Neural cell (in vitro differentiated cells): ENCODE measurements around the gene SLC25A19. TPM values are rescaled to one million over a fixed set of nuclear protein-coding genes. Genes with fewer than 3 reads are reported as not detected.

Source experiments
- H2AFZ ChIP-seq: fragments of 200-600, 300-800 bp; sonication (generic), shearing (Covaris generic); 2 replicates; pipeline ENCODE4 v1.6.0; 2014; ENCODE audit warnings: low read depth, mild to moderate bottlenecking, antibody characterized with exemption, low read length, moderate library complexity
- H3F3A ChIP-seq: fragments of 200-600 bp; shearing (Covaris generic); 2 replicates; pipeline ENCODE4 v1.6.1; 2016; ENCODE audit warnings: mild to moderate bottlenecking, moderate library complexity, mixed read lengths, antibody characterized with exemption, low read length; ENCODE audit not compliant: insufficient read depth, poor library complexity, severe bottlenecking
- H3K27ac ChIP-seq: fragments of 200-600, 300-800 bp; sonication (generic), shearing (Covaris generic); 2 replicates; pipeline ENCODE4 v1.5.1; 2014; ENCODE audit warnings: mild to moderate bottlenecking, low read length, moderate library complexity
- H3K27me3 ChIP-seq: fragments of 300-800, 200-600 bp; sonication (generic), shearing (Covaris generic); 2 replicates; pipeline ENCODE4 v1.6.0; 2014; ENCODE audit warnings: mild to moderate bottlenecking, low read depth, low read length, moderate library complexity; ENCODE audit not compliant: insufficient read depth
- H3K36me3 ChIP-seq: fragments of 300-800, 200-600 bp; sonication (generic), shearing (Covaris generic); 2 replicates; pipeline ENCODE4 v1.5.1; 2014; ENCODE audit warnings: mild to moderate bottlenecking, antibody characterized with exemption, low read length, moderate library complexity; ENCODE audit not compliant: insufficient read depth
- H3K4me2 ChIP-seq: fragments of 300-800, 200-600 bp; sonication (generic), shearing (Covaris generic); 2 replicates; pipeline ENCODE4 v1.6.0; 2014; ENCODE audit warnings: mild to moderate bottlenecking, low read length
- H3K4me3 ChIP-seq: fragments of 300-800, 200-600 bp; sonication (generic), shearing (Covaris generic); 2 replicates; pipeline ENCODE4 v1.5.1; 2014; ENCODE audit warnings: mild to moderate bottlenecking, low read length, moderate library complexity
- H3K79me2 ChIP-seq: fragments of 200-600 bp; shearing (Covaris generic); replicated peaks from 2 replicates; pipeline ENCODE4 v1.6.0; 2014; ENCODE audit warnings: mild to moderate bottlenecking, low read length, moderate library complexity; ENCODE audit not compliant: insufficient read depth
- H3K9ac ChIP-seq: fragments of 300-800, 200-600 bp; sonication (generic), shearing (Covaris generic); 2 replicates; pipeline ENCODE4 v1.6.1; 2016; ENCODE audit warnings: mild to moderate bottlenecking, low read length, mixed read lengths
- H3K9me2 ChIP-seq: fragments of 200-600 bp; shearing (Covaris generic); 2 replicates; pipeline ENCODE4 v1.6.1; 2016; ENCODE audit warnings: mild to moderate bottlenecking, low read length, mixed read lengths; ENCODE audit not compliant: insufficient read depth
- H3K9me3 ChIP-seq: fragments of 200-600, 300-800 bp; sonication (generic), shearing (Covaris generic); 2 replicates; pipeline ENCODE4 v1.6.1; 2016; ENCODE audit warnings: mild to moderate bottlenecking, mixed run types, low read length, moderate library complexity, mixed read lengths
- H4K20me1 ChIP-seq: fragments of 200-600 bp; shearing (Covaris generic); 2 replicates; pipeline ENCODE4 v1.6.1; 2016; ENCODE audit warnings: mild to moderate bottlenecking, mixed run types; ENCODE audit not compliant: insufficient read depth
- CTCF ChIP-seq: fragments of 450-650 bp; IDR thresholded peaks from 2 replicates; pipeline ENCODE4 v1.5.1; 2014; ENCODE audit warnings: antibody characterized with exemption, mild to moderate bottlenecking, moderate library complexity; ENCODE audit not compliant: poor library complexity, severe bottlenecking
- EP300 ChIP-seq: fragments of 450-650 bp; conservative IDR thresholded peaks from 2 replicates; pipeline ENCODE4 v1.6.1; 2014; ENCODE audit warnings: antibody characterized with exemption, mild to moderate bottlenecking, moderate library complexity; ENCODE audit not compliant: poor library complexity, severe bottlenecking
- EZH2 ChIP-seq: fragments of 200-600, 300-800 bp; shearing (Covaris generic), sonication (generic); IDR thresholded peaks from 2 replicates; pipeline ENCODE4 v1.6.1; 2014; ENCODE audit warnings: antibody characterized with exemption, low read length, borderline replicate concordance, mild to moderate bottlenecking; ENCODE audit not compliant: insufficient read depth, poor library complexity, severe bottlenecking
- MXI1 ChIP-seq: fragments of 450-650 bp; conservative IDR thresholded peaks from 2 replicates; pipeline ENCODE4 v1.6.1; 2014; ENCODE audit warnings: antibody characterized with exemption, mild to moderate bottlenecking; ENCODE audit not compliant: poor library complexity, severe bottlenecking
- POLR2AphosphoS5 ChIP-seq: IDR thresholded peaks from 2 replicates; pipeline ENCODE4 v1.6.1; 2012
- RAD21 ChIP-seq: fragments of 450-650 bp; conservative IDR thresholded peaks from 2 replicates; pipeline ENCODE4 v1.6.1; 2014; ENCODE audit warnings: antibody characterized with exemption, mild to moderate bottlenecking, moderate library complexity
- SMC3 ChIP-seq: fragments of 450-650 bp; conservative IDR thresholded peaks from 2 replicates; pipeline ENCODE4 v1.6.1; 2014; ENCODE audit warnings: antibody characterized with exemption, mild to moderate bottlenecking, moderate library complexity; ENCODE audit not compliant: poor library complexity
- TAF1 ChIP-seq: IDR thresholded peaks from 2 replicates; pipeline ENCODE4 v1.6.1; 2012; ENCODE audit warnings: low read depth
- polyA plus RNA-seq: library from polyadenylated mRNA; depleted of rRNA; stranded (reverse); fragments of >200 nt; gene quantifications from 2 replicates; pipeline ENCODE4 v1.2.3, GENCODE V29; 2014
- TF ChIP-seq, protein P1 (sequence below): IDR thresholded peaks from 2 replicates; pipeline ENCODE4 v1.6.1; 2012; ENCODE audit warnings: borderline replicate concordance

SLC25A19 gene
- polyA plus RNA-seq, 1 donor from 2014 or later = 13.8 TPM

DNA sequence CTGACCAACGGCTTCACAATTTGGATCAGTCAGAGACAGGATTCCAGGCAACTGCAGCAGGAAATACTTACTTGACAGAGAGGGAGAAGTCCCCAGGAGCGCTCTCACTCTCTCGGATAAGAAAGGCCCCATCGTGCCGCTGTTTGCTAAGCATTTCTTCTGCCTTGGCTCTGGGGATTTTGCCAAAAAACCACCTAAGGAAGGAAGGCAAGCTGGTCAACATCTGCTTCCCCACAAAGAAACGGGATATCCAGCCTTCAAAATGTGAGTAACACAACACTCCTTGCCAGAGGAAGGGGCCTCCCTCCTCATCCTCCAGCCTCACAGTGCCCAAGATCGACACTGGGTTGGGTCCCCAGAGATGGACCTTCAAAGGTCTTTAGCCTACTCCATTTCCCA, 36.6 kb upstream of the SLC25A19 start:
- Histone ChIP-seq H3K27me3 (no peaks in the 10 kb centered on the region), H4K20me1 (peaks cover 4% of the 10 kb centered on the region), H3K27ac (no peak overlapping the region), H3K9me2 (no peaks in the 10 kb centered on the region), H3K36me3 (no peaks in the 10 kb centered on the region), H3F3A (no peaks in the 10 kb centered on the region), H2AFZ (no peak overlapping the region), H3K9ac (no peak overlapping the region), H3K9me3 (no peaks in the 10 kb centered on the region), H3K4me3 (no peak overlapping the region), H3K4me2 (no peak overlapping the region), H3K79me2 (peaks cover 4% of the 10 kb centered on the region)
- TF ChIP-seq MXI1 = no peak
- no peak for TF ChIP-seq RAD21
- no peak for TF ChIP-seq TAF1
- no peak for TF ChIP-seq SMC3
- no peak for TF ChIP-seq CTCF
- TF ChIP-seq POLR2AphosphoS5 = no peak

GRCh38 chr17:75325348-75325747, 36.1 kb upstream of the SLC25A19 start:
- H3K27me3 ChIP-seq = no peaks in the 10 kb centered on the region
- no peak overlapping the region for H3K27ac ChIP-seq
- H3F3A ChIP-seq = no peaks in the 10 kb centered on the region
- H3K9me3 ChIP-seq = no peaks in the 10 kb centered on the region
- H3K79me2 ChIP-seq = peaks cover 4% of the 10 kb centered on the region
- H3K9me2 ChIP-seq = no peaks in the 10 kb centered on the region
- no peak overlapping the region for H3K4me3 ChIP-seq
- peaks cover 4% of the 10 kb centered on the region for H4K20me1 ChIP-seq
- no peak overlapping the region for H3K9ac ChIP-seq
- no peak for TF ChIP-seq MXI1
- TF ChIP-seq RAD21 = no peak
- no peak for TF ChIP-seq EZH2
- no peak for TF ChIP-seq CTCF
- no peak for TF ChIP-seq TAF1
- no peak for TF ChIP-seq EP300
- TF ChIP-seq, protein P1, sequence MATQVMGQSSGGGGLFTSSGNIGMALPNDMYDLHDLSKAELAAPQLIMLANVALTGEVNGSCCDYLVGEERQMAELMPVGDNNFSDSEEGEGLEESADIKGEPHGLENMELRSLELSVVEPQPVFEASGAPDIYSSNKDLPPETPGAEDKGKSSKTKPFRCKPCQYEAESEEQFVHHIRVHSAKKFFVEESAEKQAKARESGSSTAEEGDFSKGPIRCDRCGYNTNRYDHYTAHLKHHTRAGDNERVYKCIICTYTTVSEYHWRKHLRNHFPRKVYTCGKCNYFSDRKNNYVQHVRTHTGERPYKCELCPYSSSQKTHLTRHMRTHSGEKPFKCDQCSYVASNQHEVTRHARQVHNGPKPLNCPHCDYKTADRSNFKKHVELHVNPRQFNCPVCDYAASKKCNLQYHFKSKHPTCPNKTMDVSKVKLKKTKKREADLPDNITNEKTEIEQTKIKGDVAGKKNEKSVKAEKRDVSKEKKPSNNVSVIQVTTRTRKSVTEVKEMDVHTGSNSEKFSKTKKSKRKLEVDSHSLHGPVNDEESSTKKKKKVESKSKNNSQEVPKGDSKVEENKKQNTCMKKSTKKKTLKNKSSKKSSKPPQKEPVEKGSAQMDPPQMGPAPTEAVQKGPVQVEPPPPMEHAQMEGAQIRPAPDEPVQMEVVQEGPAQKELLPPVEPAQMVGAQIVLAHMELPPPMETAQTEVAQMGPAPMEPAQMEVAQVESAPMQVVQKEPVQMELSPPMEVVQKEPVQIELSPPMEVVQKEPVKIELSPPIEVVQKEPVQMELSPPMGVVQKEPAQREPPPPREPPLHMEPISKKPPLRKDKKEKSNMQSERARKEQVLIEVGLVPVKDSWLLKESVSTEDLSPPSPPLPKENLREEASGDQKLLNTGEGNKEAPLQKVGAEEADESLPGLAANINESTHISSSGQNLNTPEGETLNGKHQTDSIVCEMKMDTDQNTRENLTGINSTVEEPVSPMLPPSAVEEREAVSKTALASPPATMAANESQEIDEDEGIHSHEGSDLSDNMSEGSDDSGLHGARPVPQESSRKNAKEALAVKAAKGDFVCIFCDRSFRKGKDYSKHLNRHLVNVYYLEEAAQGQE = no peak
- no peak for TF ChIP-seq POLR2AphosphoS5
- no peak for TF ChIP-seq SMC3
- no peak overlapping the region for H2AFZ ChIP-seq
- H3K4me2 ChIP-seq = no peak overlapping the region
- H3K36me3 ChIP-seq = no peaks in the 10 kb centered on the region
